K562 (cell line): ENCODE data around the gene ZEB2. TPM values are rescaled to one million over a fixed set of nuclear protein-coding genes. Genes with fewer than 3 reads are reported as not detected.

Experiments used
- ATAC-seq: fragments of 200-7000 bp; cut with Tn5 transposase; 3 replicates; pipeline ENCODE4 v1.9.1; 2020; ENCODE audit warnings: moderate library complexity
- BruUV-seq: library from RNA; stranded (reverse); fragments of 400-500 nt; replicated peaks from 2 replicates; lab custom pipeline; 2021; lab: Mats Ljungman, UMichigan
- CTCF ChIA-PET: fragments of 300-600 bp; formaldehyde crosslinking; extraction: SDS; loops from one replicate; lab custom pipeline; 2021; ENCODE audit warnings: low intra/inter-chr PET ratio; lab: Yijun Ruan, JAX
- POLR2A ChIA-PET: fragments of 300-600, 350-650 bp; sonication (Branson Sonifier 250); formaldehyde crosslinking; extraction: SDS; loops from one replicate; lab custom pipeline; 2021; ENCODE audit warnings: antibody characterized with exemption, inconsistent platforms; lab: Yijun Ruan, JAX
- DNase-seq, 4 experiments: peaks; one replicate each; pipeline versions ENCODE4 v3.0.0 to v3.0.0-alpha.2; 2011 to 2018; ENCODE audit warnings: low spot score in 3 of 4, mixed read lengths in 3 of 4; ENCODE audit errors: extremely low read depth in 1 of 4
- FAIRE-seq: peaks from 2 replicates; lab custom pipeline; 2011; peaks lifted over from hg19 to GRCh38; lab: Jason Lieb, UNC
- H2AFZ ChIP-seq: 2 replicates; pipeline ENCODE4 v1.6.0; 2011; ENCODE audit warnings: low read depth, low read length, control low read depth, inconsistent platforms
- H3K27ac ChIP-seq: fragments of 200-600 bp; 3 replicates; pipeline ENCODE4 v1.8.0; 2011; ENCODE audit warnings: low read depth, mild to moderate bottlenecking, control low read depth, inconsistent platforms, low read length, moderate library complexity, mixed read lengths; ENCODE audit errors: extremely low read depth
- H3K27me3 ChIP-seq, 2 experiments: fragments of 300-600 bp in 1 of 2; 2 replicates in 1 of 2; 3 replicates in 1 of 2; pipeline versions ENCODE4 v1.6.0 to v1.8.0; 2011; ENCODE audit warnings: inconsistent platforms in 2 of 2, low read length in 2 of 2, mild to moderate bottlenecking in 1 of 2, mixed read lengths in 1 of 2, moderate library complexity in 1 of 2; ENCODE audit not compliant: control insufficient read depth in 2 of 2, insufficient read depth in 2 of 2
- H3K36me3 ChIP-seq: fragments of 300-600 bp; 3 replicates; pipeline ENCODE4 v1.8.0; 2011; ENCODE audit warnings: mild to moderate bottlenecking, low read length, inconsistent platforms; ENCODE audit not compliant: control insufficient read depth, insufficient read depth
- H3K4me1 ChIP-seq, 2 experiments: fragments of 200-600 bp in 1 of 2; replicated peaks in 1 of 2; 2 replicates in 1 of 2; 3 replicates in 1 of 2; pipeline versions ENCODE4 v1.5.1 to v1.8.0; 2011; ENCODE audit warnings: inconsistent platforms in 2 of 2, low read length in 2 of 2, mild to moderate bottlenecking in 1 of 2, mixed read lengths in 1 of 2, moderate library complexity in 1 of 2; ENCODE audit not compliant: control insufficient read depth in 2 of 2, insufficient read depth in 2 of 2
- H3K4me2 ChIP-seq: 2 replicates; pipeline ENCODE4 v1.6.1; 2011; ENCODE audit warnings: low read length, control low read depth, inconsistent platforms, mixed read lengths; ENCODE audit not compliant: insufficient read depth
- H3K4me3 ChIP-seq: fragments of 200-600 bp; sonication (generic), shearing (Covaris generic); 2 replicates; pipeline ENCODE4 v1.5.1; 2016; ENCODE audit warnings: control low read depth, inconsistent platforms
- H3K79me2 ChIP-seq: fragments of 200-600 bp; 3 replicates; pipeline ENCODE4 v1.8.0; 2011; ENCODE audit warnings: low read length, inconsistent platforms; ENCODE audit not compliant: control insufficient read depth, insufficient read depth
- H3K9ac ChIP-seq, 2 experiments: 2 replicates each; pipeline versions ENCODE4 v1.6.0 to v1.6.1; 2011; ENCODE audit warnings: low read depth in 2 of 2, low read length in 2 of 2, control low read depth in 1 of 2, inconsistent platforms in 1 of 2, mild to moderate bottlenecking in 1 of 2, mixed read lengths in 1 of 2; ENCODE audit not compliant: insufficient read depth in 1 of 2
- H3K9me1 ChIP-seq: one replicate; pipeline ENCODE4 v1.6.0; 2011; ENCODE audit warnings: inconsistent platforms, mild to moderate bottlenecking, low read length, moderate library complexity; ENCODE audit not compliant: control insufficient read depth, insufficient read depth
- H3K9me3 ChIP-seq: replicated peaks from 2 replicates; pipeline ENCODE4 v1.5.1; 2011; ENCODE audit warnings: low read depth, low read length, inconsistent platforms; ENCODE audit not compliant: control insufficient read depth, insufficient read depth
- H4K20me1 ChIP-seq: replicated peaks from 2 replicates; pipeline ENCODE4 v1.6.1; 2011; ENCODE audit warnings: low read length, inconsistent platforms, mixed read lengths; ENCODE audit not compliant: control insufficient read depth, insufficient read depth
- KAT2B ChIP-seq: IDR thresholded peaks from one replicate; pipeline ENCODE4 v1.6.1; 2012; ENCODE audit warnings: low read depth, mild to moderate bottlenecking, control low read depth, inconsistent platforms, low read length, moderate library complexity
- MEIS2 ChIP-seq: fragments of 450-650 bp; IDR thresholded peaks from 2 replicates; pipeline ENCODE4 v1.6.1; 2014; ENCODE audit warnings: mild to moderate bottlenecking; ENCODE audit not compliant: partially characterized antibody
- ZNF224 ChIP-seq: sonication (generic); formaldehyde crosslinking; IDR thresholded peaks from 2 replicates; pipeline ENCODE4 v1.8.0; 2022; ENCODE audit warnings: mild to moderate bottlenecking, missing genetic modification reagents
- WGBS: fragments of 100-300 bp; shearing (Covaris generic); methylation state at CpG from one replicate; pipeline ENCODE4 v1.1.6; 2016; ENCODE audit warnings: low coverage, mixed read lengths; ENCODE audit not compliant: insufficient coverage; ENCODE audit errors: missing lambda C conversion rate; 5-methylcytosine and 5-hydroxymethylcytosine counted together
- in situ Hi-C: fragments of 300-500 bp; cut with MboI; formaldehyde crosslinking; loops from 4 replicates; pipeline ENCODE4 v1.15.0; 2018; ENCODE audit warnings: inconsistent platforms, mixed read lengths
- intact Hi-C: fragments of 100-400 bp; cut with micrococcal nuclease; formaldehyde crosslinking; loops from 2 replicates; pipeline ENCODE4 v1.14.2; 2022
- polyA plus RNA-seq, 8 experiments: library from polyadenylated mRNA; depleted of rRNA in 4 of 8; stranded (reverse) in 5 of 8; unstranded in 3 of 8; fragments of >200 nt; fragmentation: Nextera tagmentation in 2 of 8; fragmentation: Illumina TruSeq in 1 of 8; extraction: Ambion mirVana in 2 of 8; extraction: Trizol in 1 of 8; gene quantifications; 2 replicates each; pipeline versions ENCODE4 v1.2.1 to v1.2.3, GENCODE V29; 2011 to 2014; ENCODE audit warnings: inconsistent platforms in 1 of 8, missing spikeins in 1 of 8
- total RNA-seq, 7 experiments: library from RNA; depleted of rRNA in 6 of 7; stranded (reverse); fragments of >200 nt in 6 of 7; fragmentation: Illumina TruSeq in 2 of 7; extraction: Trizol in 2 of 7; gene quantifications; 2 replicates each; pipeline versions ENCODE4 v1.2.1 to v1.2.3, GENCODE V29; 2011 to 2021; ENCODE audit warnings: low replicate concordance in 1 of 7
- TF ChIP-seq, protein P1 (sequence below): fragments of 450-650 bp; IDR thresholded peaks from 2 replicates; pipeline ENCODE4 v1.6.1; 2016

ZEB2 gene
- total and polyA plus RNA-seq, 9 of the 15 experiments (the other 6 are each of a cell fraction or from before 2014, with no cell fraction given) = 15.1 to 113 (median 72.3) TPM

DNA sequence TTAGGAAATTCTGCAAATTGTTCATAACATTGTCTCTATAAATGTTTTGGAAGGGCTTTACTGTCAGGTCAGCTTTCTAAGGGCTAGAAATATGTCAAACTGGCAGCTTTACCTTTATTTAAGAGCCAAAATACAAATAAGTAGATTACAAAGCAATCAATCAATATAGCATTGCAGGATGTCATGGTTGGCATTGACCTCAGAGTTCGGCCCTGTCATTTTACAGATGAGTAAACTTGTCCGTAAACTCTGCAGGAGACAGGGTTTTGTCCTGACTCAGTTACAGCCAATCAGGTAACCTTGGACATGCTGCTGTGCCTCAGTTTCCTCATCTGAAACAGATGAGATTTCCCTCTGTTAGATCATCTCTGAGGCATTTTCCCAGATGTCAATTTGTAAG lies 25.9 kb upstream of the ZEB2 start:
- Histone ChIP-seq H3K4me2 (no peak overlapping the region), H3K9me3 (no peaks in the 10 kb centered on the region), H2AFZ (0 out of 2 replicates have a peak overlapping the region, but pooled peaks have one; percentile 14), H3K27ac (no peak overlapping the region), H3K79me2 (no peaks in the 10 kb centered on the region), H3K4me1 (no peaks in the 10 kb centered on the region), H3K36me3 (no peaks in the 10 kb centered on the region), H3K9me1 (no peaks in the 10 kb centered on the region), H3K9ac (no peak overlapping the region), H4K20me1 (no peaks in the 10 kb centered on the region), H3K27me3 (no peaks in the 10 kb centered on the region), H3K4me3 (no peak overlapping the region)
- ATAC-seq (no peak), FAIRE-seq (no peak), DNase-seq (no peak)
- TF ChIP-seq MEIS2 = peak; percentile 43
- TF ChIP-seq KAT2B = no peak
- no TSS peak for BruUV-seq
- WGBS = 65% methylated on average over 2 of the region's 2 CpGs
- ChIA-PET CTCF (no interaction called here), POLR2A (no interaction called here)
- intact Hi-C loops (no loop called here), in situ Hi-C loops (no loop called here)

DNA sequence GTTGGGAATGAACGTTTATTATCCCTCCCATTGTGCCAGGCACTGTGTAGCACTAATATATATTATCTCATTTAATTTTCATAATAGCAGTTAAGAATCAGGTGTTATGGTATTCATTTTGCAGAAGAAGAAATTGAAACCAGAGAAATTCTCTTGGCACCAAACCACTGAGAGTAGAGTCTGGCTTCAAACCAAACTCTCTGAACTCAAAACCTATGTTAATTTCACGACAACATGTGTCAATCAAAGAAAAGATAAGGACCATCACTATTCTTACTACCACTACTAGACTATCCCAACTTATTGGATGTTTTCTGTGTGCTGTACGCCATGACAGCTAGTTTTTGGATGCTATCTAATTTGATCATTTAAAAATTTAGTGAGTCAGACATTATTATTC lies 24.1 kb upstream of the ZEB2 start:
- CTCF ChIA-PET = no interaction called here
- Histone ChIP-seq H3K27me3 (no peaks in the 10 kb centered on the region), H3K27ac (no peak overlapping the region), H3K4me1 (no peaks in the 10 kb centered on the region; a peak in 1 of 5 replicates), H3K9ac (no peak overlapping the region), H3K36me3 (no peaks in the 10 kb centered on the region), H3K9me1 (no peaks in the 10 kb centered on the region), H3K4me2 (no peak overlapping the region), H3K79me2 (no peaks in the 10 kb centered on the region), H3K9me3 (no peaks in the 10 kb centered on the region), H3K4me3 (no peak overlapping the region)
- no peak for FAIRE-seq
- no peak for DNase-seq
- intact Hi-C loops = no loop called here
- BruUV-seq = no TSS peak
- no peak for ATAC-seq
- WGBS = 46% methylated on average over 3 of the region's 3 CpGs
- POLR2A ChIA-PET = no interaction called here
- TF ChIP-seq ZNF224 (CRISPR knock-in tag) (no peak), MEIS2 (peak; percentile 9)
- TF ChIP-seq, protein P1, sequence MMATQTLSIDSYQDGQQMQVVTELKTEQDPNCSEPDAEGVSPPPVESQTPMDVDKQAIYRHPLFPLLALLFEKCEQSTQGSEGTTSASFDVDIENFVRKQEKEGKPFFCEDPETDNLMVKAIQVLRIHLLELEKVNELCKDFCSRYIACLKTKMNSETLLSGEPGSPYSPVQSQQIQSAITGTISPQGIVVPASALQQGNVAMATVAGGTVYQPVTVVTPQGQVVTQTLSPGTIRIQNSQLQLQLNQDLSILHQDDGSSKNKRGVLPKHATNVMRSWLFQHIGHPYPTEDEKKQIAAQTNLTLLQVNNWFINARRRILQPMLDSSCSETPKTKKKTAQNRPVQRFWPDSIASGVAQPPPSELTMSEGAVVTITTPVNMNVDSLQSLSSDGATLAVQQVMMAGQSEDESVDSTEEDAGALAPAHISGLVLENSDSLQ = peak; percentile 80
- TF ChIP-seq, all 486 proteins: peak for 2
- Histone ChIP-seq H4K20me1 (no peaks in the 10 kb centered on the region), H2AFZ (no peak overlapping the region)
- in situ Hi-C loops = no loop called here
